Right atrium auricular region (tissue), 2 donors: ENCODE results near the gene ADGRV1. TPM values are rescaled to one million over a fixed set of nuclear protein-coding genes. Genes with fewer than 3 reads are reported as not detected.
A peak's percentile ranks its signal among the peaks of the same experiment; 100 is the strongest.

Experiments used
- DNase-seq: peaks from one replicate; pipeline ENCODE4 v3.0.0-alpha.2; 2019; ENCODE audit warnings: low spot score
- H3K27ac ChIP-seq, 2 donors: fragments of 200-600 bp; sonication (generic); 1 replicate in 1 of 2; 2 replicates in 1 of 2; pipeline ENCODE4 v1.5.1; 2016 to 2019
- H3K27me3 ChIP-seq, 2 donors: fragments of 200-600 bp; sonication (generic); one replicate each; pipeline versions ENCODE4 v1.5.1 to v1.6.0; 2017 to 2019
- H3K36me3 ChIP-seq: fragments of 200-600 bp; sonication (generic); one replicate; pipeline ENCODE4 v1.5.1; 2016
- H3K4me1 ChIP-seq, 2 donors: fragments of 200-600 bp; sonication (generic); one replicate each; pipeline versions ENCODE4 v1.5.1 to v1.6.0; 2017 to 2019
- H3K4me3 ChIP-seq, 2 donors: fragments of 200-600 bp; sonication (generic); 1 replicate in 1 of 2; 2 replicates in 1 of 2; pipeline ENCODE4 v1.5.1; 2017 to 2019; ENCODE audit warnings: mild to moderate bottlenecking in 1 of 2, moderate library complexity in 1 of 2
- H3K9me3 ChIP-seq, 2 donors: fragments of 200-600 bp; sonication (generic); one replicate each; pipeline ENCODE4 v1.5.1; 2019
- total RNA-seq, 2 donors: library from RNA; depleted of rRNA; stranded (reverse); fragments of >200 nt; gene quantifications; one replicate each; pipeline ENCODE4 v1.1.0, GENCODE V29; 2016
- TF ChIP-seq, protein P1 (sequence below), 2 donors: fragments of 200-600 bp; sonication (generic); IDR thresholded peaks; one replicate each; pipeline ENCODE4 v1.5.1; 2019; ENCODE audit warnings: antibody characterized with exemption in 2 of 2

The ADGRV1 gene
- total RNA-seq, 2 donors from 2014 or later: 1.4 to 1.8 TPM

DNA sequence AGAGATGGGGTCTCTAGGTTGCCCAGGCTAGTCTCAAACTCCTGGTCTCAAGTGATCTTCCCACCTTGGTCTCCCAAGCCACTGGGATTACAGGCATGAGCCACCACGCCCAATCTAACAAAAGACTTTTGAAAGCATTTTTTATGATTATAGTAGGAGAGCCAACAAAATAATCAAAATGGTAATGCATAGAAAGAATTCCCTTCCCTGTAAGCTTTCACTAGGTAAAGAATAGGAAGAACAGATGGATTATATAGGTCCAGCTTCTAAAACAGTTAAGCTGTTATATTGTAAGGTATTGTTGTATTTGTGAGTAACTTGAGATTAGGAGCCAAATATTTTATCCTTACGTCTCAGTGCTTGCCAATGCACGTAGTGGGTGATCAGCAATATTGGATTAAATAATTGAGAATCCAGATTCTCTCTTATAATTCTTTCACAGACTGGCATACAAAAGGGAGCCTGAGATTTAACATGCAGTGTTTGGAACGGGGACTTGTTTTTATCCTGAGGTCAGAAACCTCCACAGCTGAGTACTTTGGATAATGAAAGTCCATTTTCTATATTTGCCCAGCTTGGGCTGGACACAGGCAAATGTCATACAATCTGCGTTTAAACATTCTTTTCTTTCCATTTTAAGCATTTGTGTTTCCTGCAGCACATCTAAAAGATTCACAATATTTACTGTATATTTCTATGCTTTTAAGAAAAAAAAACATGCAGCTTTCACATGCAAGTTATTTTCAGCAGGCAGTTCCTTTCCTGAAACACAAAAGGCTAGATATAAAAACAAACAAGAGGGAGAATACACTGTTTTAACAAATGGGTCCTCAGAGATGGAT, 586.1 kb downstream of the ADGRV1 start:
- no peaks in the 10 kb centered on the region for H3K27me3 ChIP-seq
- TF ChIP-seq, protein P1, sequence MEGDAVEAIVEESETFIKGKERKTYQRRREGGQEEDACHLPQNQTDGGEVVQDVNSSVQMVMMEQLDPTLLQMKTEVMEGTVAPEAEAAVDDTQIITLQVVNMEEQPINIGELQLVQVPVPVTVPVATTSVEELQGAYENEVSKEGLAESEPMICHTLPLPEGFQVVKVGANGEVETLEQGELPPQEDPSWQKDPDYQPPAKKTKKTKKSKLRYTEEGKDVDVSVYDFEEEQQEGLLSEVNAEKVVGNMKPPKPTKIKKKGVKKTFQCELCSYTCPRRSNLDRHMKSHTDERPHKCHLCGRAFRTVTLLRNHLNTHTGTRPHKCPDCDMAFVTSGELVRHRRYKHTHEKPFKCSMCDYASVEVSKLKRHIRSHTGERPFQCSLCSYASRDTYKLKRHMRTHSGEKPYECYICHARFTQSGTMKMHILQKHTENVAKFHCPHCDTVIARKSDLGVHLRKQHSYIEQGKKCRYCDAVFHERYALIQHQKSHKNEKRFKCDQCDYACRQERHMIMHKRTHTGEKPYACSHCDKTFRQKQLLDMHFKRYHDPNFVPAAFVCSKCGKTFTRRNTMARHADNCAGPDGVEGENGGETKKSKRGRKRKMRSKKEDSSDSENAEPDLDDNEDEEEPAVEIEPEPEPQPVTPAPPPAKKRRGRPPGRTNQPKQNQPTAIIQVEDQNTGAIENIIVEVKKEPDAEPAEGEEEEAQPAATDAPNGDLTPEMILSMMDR (IDR thresholded peaks at IDR 0.05): no peak
- no peaks in the 10 kb centered on the region for H3K9me3 ChIP-seq
- H3K36me3 ChIP-seq: no peaks in the 10 kb centered on the region
- H3K27ac ChIP-seq: peak overlapping the region; percentile 27 to 51
- peaks cover 0 to 29% of the 10 kb centered on the region in 2 donors for H3K4me1 ChIP-seq
- no peak overlapping the region for H3K4me3 ChIP-seq
- no peak for DNase-seq

DNA sequence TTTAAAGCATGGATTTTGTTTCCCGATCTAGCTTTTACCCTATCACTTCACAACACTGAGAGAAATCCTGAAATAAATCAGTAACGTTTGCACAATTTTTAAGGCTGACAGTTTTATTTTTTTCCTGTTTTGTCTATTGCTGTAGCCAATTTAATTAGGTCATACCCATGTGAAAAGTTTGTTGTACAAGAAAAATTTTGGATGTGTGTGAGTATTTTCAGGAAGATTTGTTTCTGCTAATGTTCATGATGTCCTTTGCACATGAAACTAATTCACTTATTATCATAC, 586.7 kb downstream of the ADGRV1 start:
- DNase-seq: no peak
- Histone ChIP-seq H3K4me1 (peaks cover 0 to 29% of the 10 kb centered on the region in 2 donors), H3K36me3 (no peaks in the 10 kb centered on the region), H3K27me3 (no peaks in the 10 kb centered on the region), H3K4me3 (no peak overlapping the region), H3K9me3 (no peaks in the 10 kb centered on the region), H3K27ac (peak overlapping the region; percentile 27 to 51)
- TF ChIP-seq, protein P1 (IDR thresholded peaks at IDR 0.05): no peak

DNA sequence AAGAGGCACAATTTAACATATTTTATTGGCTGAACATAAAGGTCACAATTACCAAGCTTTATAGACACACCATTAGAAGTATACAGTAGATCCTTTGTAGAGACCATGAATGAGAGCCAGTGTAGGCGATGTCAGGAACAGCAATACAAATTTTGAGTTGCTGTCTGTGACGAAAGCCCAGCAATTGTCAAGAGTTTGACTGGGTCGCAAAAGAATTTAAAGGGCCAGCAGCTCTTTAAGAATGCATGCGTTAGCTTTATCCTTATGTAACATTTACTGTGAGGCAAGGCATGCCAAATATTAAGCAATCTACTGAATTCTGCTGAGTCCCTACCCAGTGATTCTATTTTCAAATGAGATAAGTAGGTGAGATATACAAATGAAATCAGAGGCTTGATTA, 587.6 kb downstream of the ADGRV1 start:
- Histone ChIP-seq H3K4me1 (peaks cover 0 to 22% of the 10 kb centered on the region in 2 donors), H3K27ac (peak overlapping the region in 1 of 2 donors; percentile 51), H3K36me3 (no peaks in the 10 kb centered on the region), H3K27me3 (no peaks in the 10 kb centered on the region), H3K4me3 (no peak overlapping the region), H3K9me3 (no peaks in the 10 kb centered on the region)
- TF ChIP-seq, protein P1 (IDR thresholded peaks at IDR 0.05): no peak
- DNase-seq: no peak

DNA sequence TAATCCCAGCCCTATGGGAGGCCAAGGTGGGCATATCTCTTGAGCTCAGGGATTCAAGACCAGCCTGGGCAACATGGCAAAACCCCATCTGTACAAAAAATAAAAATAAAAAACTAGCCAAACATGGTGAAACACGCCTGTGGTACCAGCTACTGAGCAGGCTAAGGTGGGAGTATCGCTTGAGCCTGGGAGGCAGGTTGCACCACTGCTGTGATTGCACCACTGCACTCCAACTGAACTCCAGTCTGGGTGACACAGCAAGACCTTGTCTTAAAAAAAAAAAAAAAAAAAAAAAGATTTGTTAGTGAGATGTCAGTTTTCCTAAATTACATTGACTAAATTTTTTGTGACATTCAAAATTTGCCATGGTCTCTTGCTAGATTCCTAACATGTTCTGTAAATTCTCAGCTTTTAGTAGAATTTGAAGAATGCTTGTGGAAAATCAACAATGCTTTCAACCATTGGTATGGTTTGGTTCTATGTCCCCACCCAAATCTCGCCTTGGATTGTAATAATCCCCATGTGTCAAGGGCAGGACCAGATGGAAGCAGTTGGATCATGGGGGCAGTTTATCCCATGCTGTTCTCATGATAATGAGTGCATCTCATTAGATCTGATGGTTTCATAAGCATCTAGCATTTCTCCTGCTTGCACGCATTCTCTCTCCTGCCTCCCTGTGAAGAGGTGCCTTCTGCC, 588.5 kb downstream of the ADGRV1 start:
- no peak overlapping the region for H3K27ac ChIP-seq
- H3K9me3 ChIP-seq: no peaks in the 10 kb centered on the region
- H3K4me3 ChIP-seq: no peak overlapping the region
- no peak for DNase-seq
- TF ChIP-seq, protein P1 (IDR thresholded peaks at IDR 0.05): no peak
- no peaks in the 10 kb centered on the region for H3K36me3 ChIP-seq
- no peaks in the 10 kb centered on the region for H3K27me3 ChIP-seq
- peaks cover 0 to 28% of the 10 kb centered on the region in 2 donors for H3K4me1 ChIP-seq

DNA sequence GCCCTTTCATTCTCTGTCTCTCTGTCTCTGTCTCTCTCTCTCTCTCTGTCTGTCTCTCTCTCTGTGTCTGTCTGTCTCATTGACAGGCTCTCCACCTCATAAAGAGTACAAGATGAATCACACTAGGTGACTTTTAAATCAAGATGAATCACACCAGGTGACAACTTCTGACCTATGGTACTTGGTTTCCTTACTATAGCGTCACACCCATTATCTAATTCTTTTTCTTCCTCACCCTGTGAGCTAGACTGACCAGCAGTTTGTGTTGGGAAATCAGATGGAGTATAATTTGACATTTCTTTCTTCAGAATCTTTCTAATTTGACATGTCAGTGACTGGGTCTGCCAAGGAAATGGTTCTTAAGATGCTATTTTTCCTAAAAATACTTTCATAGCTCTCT, 591.6 kb downstream of the ADGRV1 start:
- Histone ChIP-seq H3K27me3 (no peaks in the 10 kb centered on the region), H3K27ac (no peak overlapping the region), H3K36me3 (no peaks in the 10 kb centered on the region), H3K4me3 (no peak overlapping the region), H3K9me3 (no peaks in the 10 kb centered on the region), H3K4me1 (peaks cover 0 to 20% of the 10 kb centered on the region in 2 donors)
- TF ChIP-seq, protein P1 (IDR thresholded peaks at IDR 0.05): no peak
- no peak for DNase-seq
